AML-193 (cell line): ENCODE data around the gene ZNF32.
"Not testable (repeated sequence)": the region's sequence is repeated elsewhere in the genome, so short reads cannot be mapped to it uniquely, and the experiment has no call there.

ENCODE experiments used
- DNase-seq, 2 experiments: peaks; one replicate each; lab custom pipeline; 2025; lab: John Stamatoyannopoulos, UW

Gene ZNF32

DNA sequence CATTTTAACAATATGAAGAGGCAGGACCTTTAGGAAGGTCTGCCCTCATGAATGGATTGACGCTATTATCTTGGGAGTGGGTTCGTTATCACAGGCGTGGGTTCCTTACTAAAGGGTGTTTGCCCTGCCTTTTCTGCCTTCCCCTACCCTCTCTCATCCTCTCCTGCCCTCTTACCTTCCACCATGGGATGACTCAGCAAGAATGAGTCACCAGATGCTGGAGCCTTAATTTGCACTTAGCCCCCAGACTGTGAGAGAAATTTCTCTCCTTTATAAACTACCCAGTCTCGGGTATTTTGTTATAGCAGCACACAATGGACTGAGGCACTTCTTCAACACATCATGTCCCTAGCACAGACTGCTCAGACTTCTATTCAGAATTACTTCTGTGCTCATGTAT, 31.4 kb upstream of the ZNF32 start:
- no peak for DNase-seq

DNA sequence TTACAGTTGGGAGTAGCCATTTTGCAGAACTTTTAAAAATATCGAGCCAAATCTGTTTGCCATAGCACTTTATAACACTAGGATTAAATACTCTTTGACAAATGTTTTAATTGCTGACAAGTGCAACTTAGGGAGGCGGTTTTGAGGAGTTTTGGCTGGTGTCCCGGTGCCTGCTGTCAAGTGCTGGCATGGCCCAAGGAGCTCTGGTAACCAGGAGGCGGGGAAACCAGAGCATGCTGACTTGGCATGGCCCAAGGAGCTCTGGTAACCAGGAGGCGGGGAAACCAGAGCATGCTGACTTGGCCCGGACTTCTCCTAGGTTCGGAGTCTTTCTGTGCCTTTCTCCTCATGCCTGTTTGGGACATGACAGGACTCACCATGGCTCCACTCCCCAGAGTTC, 30.8 kb upstream of the ZNF32 start:
- DNase-seq, result no peak

DNA sequence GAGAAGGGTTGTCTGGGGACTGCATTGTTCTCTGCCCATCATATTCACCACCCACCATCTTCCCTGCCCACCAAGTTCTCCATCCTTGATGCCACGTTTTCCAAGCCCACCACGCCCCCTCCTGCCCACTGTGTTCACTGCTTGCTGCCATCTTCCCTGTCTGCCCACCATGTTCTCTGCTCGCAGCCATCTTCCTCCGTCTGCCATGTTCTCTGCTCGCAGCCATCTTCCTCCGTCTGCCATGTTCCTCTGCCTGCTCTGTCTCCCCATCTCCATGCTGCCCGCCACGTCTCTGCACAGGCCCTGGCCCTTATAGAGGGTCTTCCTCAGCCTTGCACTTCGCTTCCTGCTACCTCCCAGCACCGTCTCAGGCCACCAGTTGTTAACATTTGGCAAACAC, 30.0 kb upstream of the ZNF32 start:
- DNase-seq, result no peak

DNA sequence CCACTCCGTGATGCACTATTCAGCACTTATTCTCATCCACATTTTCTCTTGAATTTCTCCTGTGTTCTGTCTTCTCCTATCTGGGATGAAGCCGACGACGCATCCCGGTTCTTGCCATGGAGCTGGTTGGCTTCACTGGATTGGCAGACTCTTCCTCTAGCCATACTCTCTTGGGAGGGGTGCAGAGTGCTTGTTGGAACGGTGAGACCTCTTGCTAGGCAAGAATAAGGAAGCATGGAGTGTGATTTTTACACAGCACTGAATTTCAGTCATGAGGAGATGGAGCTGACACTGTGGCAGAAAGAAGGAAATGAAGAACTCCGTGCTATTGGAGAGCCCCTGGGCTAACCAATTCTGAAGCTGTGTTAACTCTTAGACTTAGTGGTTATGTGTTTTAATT, 28.2 kb upstream of the ZNF32 start:
- DNase-seq, result no peak

DNA sequence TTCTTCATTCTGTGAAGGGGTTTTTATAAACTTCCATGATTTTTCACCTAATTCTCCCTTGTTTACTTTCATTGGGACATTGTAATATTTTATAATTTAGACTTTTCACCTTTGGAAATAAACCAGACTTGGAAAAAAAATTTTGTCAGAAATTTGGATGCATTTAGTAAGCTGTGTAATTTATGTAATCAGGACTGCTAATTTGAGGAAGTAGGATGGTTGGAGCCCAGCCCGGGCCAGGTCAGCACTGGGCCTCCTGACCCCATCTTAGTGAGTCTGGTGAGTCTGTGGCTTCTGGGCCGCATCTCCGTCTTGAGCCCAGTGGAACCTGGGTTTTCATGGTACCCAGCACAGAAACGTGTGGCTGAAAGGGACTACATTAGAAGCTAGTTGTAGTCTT, 27.6 kb upstream of the ZNF32 start:
- no peak for DNase-seq

DNA sequence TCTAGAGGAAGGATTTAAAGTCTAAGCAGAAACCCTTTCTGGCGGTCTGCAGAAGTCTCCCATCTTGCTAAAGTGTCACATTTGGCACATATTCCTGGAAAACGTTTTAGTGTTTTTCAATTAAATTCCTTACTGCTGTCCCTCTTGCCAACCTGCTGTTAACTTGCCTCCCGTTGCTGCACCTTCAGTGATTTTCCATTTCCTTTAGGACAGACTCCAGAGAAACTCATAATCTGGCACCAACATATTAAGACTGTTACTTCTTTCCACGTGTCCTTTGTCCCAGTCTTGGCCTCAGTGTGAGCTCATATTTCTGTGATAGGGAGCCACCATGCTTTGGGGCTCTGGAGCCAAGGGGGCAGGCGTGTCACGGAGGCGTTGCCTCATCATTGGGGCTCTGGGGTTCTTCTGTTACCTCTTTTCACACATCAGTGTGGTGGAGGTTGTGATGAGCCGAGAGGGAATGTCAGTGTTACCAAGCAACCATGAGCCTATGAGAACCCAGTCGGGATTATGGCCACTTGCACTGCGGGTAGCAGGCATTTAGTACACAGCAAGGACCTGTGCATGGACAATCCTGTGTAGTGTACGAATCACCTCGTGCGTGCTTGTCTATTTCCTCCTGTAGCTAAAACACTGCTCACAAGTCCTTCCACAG, 26.0 kb upstream of the ZNF32 start:
- DNase-seq, result no peak

DNA sequence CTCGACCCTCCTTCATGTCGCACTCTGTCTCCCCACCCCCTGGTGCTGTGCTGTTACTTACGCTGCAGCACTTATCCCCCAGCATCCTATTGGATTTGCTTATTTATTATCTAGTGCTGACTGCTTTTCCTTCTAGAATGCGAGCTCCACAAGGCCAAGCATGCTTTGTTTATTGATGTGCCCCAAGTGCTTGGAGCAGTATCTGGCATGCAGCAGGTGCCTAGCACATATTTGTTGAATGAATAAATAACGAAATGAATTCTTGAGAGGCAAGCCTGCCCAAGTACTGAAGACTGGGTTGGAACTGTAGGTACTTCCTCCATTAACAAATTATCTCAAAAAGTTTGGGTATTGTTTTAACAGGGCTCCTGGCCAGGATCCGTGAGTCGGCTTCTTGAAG, 24.8 kb upstream of the ZNF32 start:
- no peak for DNase-seq

DNA sequence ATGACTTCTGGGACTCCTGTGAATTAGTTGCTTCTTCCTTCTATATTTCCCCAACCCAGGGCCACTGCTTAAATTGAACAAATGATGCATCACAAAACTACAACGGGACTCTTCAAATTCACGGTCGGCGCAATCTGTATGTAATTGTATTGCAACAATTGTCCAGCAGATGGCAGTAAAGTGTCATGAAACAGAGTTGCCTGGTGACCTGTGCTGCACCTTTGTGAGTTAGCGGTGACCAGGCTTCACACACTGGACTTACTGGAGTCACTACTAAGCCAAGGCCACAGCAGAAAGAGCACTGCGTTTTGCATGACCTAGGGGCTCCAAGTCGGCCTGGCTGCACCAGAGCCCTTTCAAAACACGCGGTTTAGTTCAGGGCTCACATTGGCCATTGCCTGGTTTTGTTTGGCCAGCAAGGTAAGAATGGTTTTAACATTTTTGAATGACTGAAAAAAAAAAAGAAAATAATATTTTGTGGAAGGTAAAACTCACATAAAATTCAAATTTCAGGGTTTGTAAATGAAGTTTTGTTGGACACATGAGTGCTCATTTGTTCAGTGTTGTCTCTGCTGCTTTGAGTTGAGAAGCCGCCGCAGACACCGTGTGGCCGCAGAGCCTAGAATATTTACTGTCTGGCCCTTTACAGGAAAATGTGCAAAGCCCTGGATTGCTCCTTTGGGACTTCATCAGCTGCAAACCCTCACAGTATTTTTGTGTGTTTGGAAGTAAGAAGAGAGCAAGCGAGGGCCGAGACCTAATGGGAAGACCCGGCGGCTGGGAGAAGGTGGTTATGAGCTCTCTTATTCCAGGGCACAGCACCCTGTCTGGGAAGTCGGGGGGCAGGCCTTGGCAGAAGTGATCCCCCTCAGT, 23.2 kb upstream of the ZNF32 start:
- DNase-seq, result peak; percentile 27 to 46

DNA sequence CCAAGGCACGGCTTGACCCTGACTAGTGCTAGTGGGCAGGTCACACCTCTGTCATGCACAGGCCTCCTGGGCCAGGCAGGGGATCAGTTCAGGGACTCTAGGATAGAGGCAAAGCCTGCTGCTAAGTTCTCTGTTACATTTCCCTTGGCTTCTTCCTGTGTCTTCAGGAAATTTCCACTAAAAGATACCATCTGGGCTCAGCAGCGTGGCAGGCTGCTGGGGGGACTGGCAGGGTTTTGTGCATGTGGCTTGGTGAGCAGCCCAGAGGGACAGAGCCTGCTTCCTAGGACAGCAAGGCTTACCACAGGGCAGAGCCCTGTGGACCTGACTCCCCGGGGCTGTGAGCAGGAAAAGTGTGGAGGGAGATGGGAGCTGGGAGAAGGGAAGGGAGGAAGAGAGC, 20.7 kb upstream of the ZNF32 start:
- no peak for DNase-seq

DNA sequence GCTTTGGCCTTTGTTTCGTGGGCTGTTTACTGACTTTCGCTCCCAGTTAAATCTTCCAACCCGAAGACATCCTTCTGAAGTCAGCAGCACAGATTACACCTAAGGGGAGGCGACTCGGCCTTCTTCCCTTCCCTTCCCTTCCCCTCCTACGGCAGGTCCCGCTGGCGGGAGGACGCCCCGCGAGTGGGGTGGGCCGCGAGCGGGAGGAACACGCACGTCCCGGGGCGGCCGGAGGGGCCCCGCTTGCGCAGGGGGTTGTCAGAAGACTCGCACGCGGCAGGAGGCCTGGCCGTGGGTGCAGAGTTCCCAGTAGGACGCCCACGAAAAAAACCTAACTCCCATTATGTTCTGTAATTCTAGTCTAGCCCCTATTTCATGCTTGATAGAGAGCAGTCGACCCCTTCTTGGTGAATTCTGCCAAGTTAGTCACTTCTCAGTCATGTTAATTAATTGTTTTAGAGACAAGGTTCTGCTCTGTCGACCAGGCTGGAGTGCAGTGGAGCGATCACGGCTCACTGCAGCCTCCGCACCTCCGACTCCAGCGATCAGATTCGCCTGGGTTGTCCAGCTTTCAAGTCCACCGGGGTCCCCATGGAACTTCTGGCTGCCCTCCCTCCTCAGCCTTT, 19.2 kb upstream of the ZNF32 start:
- no peak for DNase-seq

DNA sequence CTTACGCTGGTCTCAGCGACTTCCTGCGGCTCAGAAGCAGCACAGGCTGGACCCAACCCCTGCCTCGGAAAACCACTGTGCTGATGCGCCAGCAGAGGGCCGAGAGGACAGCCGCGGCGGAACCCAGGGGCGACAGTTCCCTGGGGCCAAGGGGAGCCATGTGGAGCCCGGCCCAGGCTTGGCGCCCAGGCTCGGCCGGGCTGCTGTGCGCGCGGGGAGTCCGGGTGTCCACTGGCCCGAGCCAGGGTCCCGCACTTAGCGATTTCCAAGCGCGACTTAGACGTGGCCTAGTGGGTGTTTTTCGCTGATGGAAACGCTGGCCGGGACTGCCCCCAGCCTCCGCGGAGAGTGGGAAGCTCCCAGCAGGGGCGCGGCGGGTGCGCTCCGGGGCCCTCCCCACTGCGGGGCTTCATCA, 18.6 kb upstream of the ZNF32 start:
- DNase-seq, result no peak

DNA sequence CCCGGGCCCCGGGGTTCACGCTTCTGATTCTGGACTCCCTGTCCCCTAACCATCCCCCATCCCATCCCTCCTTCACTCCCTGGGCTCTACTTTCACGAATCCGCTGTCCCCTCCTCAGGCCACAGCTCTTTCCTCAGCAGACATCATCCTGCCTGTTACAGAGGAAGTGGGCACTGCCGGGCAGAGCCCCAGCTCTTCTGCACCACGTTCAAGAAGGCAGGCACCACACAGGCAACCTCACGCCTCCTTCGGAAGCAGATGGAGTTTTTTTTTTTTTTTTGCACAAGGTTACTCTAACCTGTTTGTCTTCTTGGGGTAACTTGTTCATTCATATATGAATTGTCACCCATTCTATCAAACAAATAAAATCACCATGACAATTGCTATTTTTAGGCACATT, 17.9 kb upstream of the ZNF32 start:
- DNase-seq, result no peak

DNA sequence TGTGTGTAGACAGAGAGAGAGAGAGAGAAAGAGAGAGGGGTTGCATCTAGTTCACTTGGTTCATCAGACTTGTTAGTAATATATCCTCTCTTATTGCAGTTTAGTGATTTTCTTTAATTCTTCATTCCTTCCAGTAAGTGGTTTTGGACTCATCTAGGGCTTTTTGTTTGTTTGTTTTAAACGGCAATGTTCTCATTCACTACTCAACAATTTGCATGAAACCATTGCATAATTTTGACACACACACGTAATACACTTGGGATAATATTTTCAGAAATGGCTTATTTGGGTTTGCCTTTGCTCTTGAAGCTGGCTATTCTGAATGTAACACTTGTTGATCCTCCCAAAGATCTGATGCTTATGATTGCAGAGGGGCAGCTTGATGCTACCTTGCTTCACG, 16.4 kb upstream of the ZNF32 start:
- DNase-seq, result no peak

DNA sequence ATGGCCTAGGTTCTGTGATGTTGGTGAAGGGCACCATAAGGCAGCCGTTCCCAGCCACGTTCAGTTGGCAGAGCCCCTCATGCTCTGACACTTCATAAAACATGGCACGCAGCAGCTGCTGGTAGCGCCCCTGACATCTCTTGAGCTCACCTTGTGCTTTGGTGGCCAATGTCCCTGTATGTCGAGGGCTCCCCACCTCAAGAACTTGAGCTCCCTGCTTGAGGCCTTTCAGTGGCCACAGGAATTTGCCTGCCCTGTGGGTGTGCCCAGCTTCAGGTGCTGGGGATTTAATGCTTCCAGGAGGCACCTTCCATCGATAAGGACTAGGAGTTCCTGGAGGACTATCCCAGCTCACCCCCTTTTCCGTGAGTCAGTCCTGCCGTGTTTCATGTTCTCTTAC, 9.5 kb upstream of the ZNF32 start:
- no peak for DNase-seq

DNA sequence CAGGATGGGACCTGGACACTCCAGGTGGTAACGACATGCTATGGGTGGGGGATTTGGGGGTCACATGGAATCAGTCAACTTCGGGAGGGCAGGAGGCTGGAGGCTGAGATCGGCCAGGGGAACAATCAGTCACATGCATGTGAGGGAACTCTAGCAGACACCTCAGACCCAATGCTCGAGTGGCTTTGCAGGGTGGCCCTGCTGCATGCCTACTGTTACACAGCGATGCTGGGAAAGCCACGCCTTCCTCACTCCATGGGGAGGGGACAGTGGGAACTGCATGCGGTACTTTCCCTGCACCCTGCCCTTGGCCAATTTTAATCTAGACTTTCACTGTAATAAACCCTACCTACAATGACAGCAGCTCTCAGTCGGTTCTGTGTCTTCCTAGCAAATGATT, 6.6 kb upstream of the ZNF32 start:
- DNase-seq, result no peak

DNA sequence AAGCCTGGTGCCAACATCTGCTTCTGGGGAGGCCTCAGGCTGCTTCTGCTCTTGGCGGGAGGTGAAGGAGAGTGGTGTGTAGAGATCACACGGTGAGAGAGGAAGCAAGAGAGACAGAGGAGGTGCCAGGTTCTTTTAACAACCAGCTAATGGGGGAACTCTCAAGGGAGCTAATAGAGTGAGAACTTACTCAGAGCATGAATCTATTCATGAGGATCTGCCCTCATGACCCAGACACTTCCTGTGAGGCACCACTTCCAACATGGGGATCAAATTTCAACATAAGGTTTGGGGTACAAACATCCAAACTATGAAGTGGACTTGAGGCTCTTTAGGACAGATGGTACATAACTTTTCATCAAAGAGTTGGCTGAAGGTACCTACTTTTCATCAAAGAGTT, 5.1 kb upstream of the ZNF32 start:
- DNase-seq, result no peak

DNA sequence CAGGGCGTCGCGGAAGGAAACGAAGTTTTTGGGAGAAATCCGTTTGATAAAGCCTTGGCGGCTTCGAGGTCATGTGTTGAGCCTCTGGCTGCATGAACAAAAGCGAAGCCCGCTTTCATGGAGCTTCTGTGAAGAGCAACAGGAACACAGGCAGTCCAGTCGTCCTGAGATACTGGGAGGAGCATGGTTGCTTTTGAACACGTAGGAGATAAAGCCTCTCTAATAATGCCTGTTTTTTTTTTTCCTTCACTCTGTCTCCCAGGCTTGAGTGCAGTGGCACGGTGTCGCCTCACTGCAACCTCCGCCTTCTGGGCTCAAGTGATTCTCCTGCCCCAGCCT, 473 bp upstream of the ZNF32 start:
- DNase-seq, result no peak

DNA sequence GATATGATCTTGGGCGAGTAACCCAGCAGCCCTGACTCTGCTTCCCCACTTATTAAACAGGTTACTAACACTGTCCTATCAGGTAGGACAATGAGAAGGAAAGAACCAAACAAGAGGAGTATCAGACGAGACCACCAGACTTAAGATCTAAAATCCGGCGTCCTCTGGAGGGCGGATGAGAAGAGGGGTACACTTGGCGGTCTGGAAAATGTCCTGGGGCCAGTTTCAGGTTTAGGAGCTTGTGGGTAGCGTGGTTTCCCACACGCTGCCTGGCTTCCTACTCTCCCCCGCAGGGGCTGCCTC, 635 bp downstream of the ZNF32 start:
- peak in 1 of 2 experiments; percentile 19 for DNase-seq

DNA sequence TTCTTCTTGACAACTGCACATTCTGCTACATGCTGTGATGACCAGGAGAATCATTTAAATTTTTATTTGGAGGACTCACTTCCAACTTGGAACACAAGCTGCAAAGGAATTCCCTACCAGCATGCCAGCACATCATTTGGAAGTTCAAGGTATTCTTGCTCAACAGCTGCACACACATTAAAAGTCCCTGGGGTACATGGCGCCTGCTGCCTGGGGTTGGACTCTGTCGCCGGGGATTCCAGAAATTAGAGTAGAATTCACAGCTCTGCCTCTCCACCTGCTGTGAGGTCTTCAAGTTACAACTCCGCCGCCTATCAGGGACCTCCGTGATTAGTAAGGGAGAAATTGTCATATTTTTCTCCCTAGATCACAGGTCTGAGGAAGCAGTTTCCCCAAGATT, 1.1 kb downstream of the ZNF32 start:
- no peak for DNase-seq

DNA sequence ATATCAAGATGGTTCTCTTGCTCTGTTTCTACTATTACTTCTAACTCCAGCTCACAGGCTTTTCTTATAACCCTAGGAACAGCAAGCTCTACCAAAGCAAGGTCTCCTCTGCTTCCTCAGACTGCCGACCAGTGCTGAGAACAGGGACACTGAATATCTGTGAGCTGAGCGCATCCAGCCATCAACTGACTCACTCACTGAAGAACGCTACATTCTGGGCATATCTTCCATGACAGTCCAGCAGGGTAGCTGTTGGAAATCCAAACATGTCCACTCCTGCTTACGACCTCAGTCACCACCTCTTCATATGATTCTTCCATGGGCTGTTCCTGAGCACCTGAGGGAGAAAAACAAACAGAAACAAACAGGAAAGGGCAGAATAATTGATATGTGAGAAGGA, 2.8 kb downstream of the ZNF32 start:
- DNase-seq, result no peak

DNA sequence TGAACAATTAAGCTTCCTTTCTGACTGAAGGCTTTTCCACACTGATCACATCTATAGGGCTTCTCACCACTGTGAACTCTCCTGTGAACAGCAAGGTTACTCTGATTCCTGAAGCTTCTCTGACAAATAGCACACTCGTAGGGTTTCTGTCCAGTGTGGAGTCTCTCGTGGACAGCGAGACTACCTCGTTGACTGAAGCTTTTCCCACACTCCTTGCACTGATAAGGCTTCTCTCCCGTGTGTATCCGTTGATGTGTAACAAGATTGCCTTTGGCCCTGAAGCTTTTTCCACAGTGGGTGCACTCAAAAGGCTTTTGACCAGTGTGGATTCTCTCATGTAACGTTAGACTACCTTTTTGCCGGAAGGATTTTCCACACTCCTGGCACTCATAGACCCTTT, 4.4 kb downstream of the ZNF32 start:
- no peak for DNase-seq

DNA sequence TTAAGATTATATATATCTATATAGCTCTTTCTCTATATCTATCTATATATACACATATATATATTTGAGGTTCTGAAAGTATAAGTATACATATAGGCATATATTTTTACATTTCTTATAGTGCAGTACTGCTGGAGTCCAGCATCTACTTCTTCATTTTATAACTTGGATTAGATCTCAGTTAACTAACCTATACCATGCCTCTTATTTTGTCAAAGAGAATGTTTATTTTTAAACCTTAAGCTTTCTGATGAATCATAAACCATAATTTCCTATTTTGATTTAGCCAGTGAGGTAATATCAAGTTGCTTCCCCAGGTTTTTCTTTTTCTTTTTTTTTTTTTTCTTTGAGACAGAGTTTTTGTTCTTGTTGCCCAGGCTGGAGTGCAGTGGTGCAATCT, 8.1 kb downstream of the ZNF32 start:
- no peak for DNase-seq

DNA sequence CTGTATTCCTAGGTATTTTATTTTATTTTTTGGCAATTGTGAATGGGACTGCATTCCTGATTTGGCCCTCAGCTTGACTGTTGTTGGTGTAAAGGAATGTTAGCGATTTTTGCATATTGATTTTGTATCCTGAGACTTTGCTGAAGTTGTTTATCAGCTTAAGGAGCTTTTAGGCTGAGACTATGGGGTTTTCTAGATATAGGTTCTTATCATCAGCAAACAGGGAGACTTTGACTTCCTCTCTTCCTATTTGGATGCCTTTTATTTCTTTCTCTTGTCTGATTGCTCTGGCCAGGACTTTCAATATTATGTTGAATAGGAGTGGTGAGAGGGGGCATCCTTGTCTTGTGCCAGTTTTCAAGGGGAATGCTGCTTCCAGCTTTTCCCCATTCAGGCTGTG, 12.9 kb downstream of the ZNF32 start:
- not testable (repeated sequence) for DNase-seq

DNA sequence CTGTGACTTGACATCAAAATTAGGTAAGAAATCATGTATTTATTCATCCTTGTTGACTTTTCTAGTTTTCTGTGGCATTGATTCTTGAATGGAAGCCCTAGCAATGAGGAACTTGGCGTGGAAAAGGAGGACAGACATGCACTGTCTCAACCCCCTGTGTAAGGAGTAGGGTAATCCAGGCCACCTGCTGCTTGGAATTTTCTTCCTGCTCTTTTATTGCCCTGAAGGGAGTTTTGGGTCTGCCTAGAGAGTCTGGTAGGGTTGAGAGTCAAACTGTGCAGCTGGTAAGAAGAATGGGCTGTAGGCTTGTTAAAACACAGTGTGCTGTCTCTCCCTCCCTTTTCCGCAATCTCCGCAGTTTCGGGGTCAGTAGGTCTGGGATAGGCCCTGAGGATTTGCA, 19.7 kb downstream of the ZNF32 start:
- DNase-seq, result no peak
